Measurements from ENCODE around the gene SRCIN1. TPM values are rescaled to one million over a fixed set of nuclear protein-coding genes. Genes with fewer than 3 reads are reported as not detected.
A peak's percentile ranks its signal among the peaks of the same experiment; 100 is the strongest.

The SRCIN1 gene
- total RNA-seq, 1 donor from 2014 or later, result 1.4 TPM

DNA sequence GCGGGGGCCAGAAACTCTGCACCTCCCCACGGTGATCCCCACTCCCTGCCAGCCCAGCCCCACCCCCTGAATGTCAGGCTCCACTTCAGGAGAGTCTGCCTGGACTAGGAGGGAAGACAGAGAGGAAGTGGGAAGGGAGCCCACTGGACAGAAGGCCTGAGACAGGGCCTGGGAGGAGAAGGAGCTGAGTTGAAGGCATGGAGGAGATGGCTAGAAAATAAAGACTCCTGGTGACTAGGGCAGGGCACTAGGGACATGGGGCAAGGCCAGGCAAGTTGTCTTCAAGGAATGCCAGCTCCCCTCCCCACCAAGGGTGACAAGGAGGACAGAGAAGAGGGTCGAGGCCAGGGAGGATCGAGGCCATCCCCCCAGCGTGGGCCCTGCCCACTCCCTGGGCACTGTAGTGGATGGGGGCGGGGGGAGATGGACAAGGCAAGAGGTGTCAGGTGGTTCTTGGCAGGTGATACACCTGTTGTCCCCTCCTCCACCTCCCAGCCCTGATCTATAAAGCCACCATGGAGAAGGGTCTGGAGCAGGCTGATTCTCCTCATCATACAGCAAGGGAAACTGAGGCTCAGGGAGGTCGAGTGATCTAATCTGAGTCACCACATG is 19.7 kb downstream of the SRCIN1 start:
- no peak for ATAC-seq
- peak; percentile 25 for DNase-seq (ENCODE audit: missing footprints)
- intact Hi-C loops (cut with DNase I), result loop anchor here (2.0 kb wide), 1 partner anchor 21 kb away; no protein-coding TSS in a partner anchor

DNA sequence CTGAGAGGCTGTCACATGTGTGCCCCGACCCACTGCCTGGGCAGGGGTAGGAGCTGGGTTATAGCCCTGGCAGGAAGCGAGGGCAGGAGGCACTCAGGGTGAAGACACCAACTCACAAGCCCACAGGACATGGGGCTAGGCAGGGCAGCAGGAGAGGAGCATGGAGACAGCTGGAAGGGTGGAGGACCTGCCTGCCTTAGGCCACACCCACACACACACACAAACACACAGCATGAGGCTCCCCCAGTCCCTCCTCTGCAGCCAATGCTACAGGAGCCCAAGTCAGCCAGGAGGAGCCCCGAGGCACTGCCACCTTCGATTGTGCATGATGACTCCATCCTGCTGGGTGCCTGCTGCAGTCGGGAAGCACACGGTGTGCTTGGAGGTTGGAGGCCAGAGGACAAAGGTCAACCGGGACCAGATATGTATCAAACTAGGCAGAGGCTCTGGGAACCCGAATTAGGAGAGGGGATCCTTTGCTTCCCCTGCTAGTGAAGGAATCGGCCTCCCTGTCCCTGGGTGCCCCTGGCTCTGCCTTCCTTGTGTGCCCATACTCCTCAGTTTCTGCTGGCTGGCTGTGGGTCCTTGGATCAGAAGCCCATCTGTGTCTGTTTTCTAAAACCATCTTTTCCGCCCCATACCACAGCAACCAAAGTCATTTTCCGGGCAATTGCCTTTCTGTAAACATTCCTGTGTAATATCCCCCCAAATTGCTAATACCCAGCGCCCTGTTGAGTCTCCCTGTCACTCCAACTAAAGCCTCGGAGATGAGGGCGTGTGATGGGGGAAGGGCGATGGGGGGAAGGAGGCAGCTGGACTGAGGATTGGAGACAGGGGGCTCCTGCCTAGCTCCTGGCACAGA is 20.5 kb downstream of the SRCIN1 start:
- DNase-seq (ENCODE audit: missing footprints), result peak; percentile 9
- intact Hi-C loops (cut with DNase I), result loop anchor here (2.0 kb wide), 1 partner anchor 22 kb away; no protein-coding TSS in a partner anchor
- ATAC-seq, result no peak

DNA sequence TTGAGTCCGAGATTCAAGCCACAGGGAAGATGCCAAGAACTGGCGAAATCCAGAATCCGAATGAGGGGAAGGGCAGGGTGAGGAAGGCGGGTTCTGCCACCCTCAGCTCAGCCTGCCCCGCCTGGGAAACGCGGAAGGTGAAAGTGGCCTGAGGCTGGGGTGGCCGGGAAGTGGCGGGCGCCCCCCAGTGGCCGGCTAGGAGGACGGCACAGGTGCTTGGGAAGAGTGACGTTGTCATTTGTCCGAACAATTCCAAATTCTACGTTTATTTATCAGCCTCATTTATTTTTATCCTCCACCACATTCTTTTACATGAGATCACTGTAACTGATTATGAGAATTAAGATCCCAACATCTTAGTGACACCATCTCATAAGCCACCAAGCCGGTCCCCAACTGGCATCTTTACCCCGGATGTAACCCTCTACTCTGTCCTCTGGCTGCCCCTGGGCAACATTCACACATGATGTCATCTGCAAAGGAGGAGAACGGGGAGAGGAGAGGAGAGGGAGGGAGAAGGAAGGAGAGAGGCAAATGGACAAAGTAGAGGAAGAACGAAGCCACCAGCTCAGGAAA is 21.3 kb downstream of the SRCIN1 start:
- intact Hi-C loops (cut with DNase I), result loop anchor here (1.0 to 2.0 kb wide), 2 partner anchors 22 to 26 kb away; no protein-coding TSS in a partner anchor
- peak; percentile 79 for ATAC-seq
- DNase-seq (ENCODE audit: missing footprints), result peak; percentile 83

DNA sequence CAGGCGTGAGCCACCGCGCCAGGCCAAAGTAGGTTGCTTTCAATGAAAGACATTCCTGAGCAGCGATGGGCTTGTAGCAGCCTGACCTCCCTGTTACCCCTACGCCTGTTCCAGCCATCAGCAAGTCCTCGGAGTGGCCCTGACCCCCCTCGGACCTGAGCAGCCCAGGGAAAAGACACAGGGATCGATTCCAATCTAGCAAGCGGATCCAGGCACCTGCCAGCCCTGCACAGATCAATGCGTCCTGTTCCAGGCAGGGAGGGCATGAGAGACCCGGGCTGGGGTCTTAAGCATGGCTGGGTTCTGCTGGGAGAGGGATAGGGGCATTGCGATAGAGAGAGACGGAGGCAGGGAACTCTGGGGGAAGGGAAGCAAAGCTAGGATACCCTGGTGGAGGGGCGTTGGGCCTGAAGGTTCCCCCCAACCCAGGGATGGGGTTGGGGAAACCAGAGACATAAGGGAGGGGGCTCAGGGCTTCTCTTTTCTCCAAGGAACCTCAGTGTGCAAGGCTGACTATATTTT is 21.9 kb downstream of the SRCIN1 start:
- ATAC-seq, result no peak
- intact Hi-C loops (cut with DNase I), result loop anchor here (1.0 to 2.0 kb wide), 2 partner anchors 23 to 26 kb away; no protein-coding TSS in a partner anchor
- DNase-seq (ENCODE audit: missing footprints), result peak; percentile 25

DNA sequence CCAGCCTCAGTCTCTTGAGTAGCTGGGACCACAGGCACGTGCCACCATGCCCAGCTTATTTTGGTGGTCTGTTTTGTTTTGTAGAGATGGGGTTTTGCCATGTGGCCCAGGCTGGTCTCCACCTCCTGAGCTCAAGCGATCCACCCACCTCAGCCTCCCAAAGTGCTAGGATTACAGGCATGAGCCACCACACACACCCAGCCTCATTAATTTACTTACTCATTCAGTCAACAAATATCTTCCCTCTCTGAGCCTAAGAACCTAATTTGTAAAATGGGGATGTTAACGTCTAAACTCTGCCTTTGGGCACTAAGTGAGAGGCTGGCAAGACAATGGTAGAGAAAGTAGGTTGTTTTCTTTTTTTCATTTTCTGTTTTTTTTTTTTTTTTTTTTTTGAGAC is 22.6 kb downstream of the SRCIN1 start:
- ATAC-seq (no peak), DNase-seq (ENCODE audit: missing footprints) (peak; percentile 21)
- intact Hi-C loops (cut with DNase I), result no loop called here

- ATAC-seq (no peak), DNase-seq (ENCODE audit: missing footprints) (no peak)
- intact Hi-C loops (cut with DNase I), result no loop called here
These were observed 23.7 kb downstream of the SRCIN1 start for GRCh38 chr17:38582069-38582468.

DNA sequence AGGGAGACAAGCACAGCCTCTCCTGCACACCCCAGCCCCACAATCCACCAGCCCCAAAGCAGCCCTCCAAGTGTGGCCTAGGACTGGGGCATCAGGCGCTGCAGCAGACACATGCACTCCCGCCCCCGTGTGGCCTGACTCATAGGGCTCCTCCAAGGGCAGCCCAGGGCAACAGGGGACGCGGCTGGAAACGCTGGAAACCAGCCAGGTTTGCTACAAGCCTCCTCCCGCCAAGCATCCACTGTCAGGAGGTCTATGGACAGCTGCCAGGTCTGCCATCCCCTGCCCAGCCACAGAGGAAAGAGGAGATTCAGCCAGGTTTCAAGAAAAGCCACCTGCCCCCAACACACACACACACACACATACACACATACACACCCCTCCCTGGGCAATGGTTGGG is 25.8 kb downstream of the SRCIN1 start:
- intact Hi-C loops (cut with DNase I), result no loop called here
- DNase-seq (ENCODE audit: missing footprints) (peak; percentile 46), ATAC-seq (no peak)

- ATAC-seq (no peak), DNase-seq (ENCODE audit: missing footprints) (peak; percentile 53)
- intact Hi-C loops (cut with DNase I), result no loop called here
These were observed 26.7 kb downstream of the SRCIN1 start for GRCh38 chr17:38579083-38579480.

DNA sequence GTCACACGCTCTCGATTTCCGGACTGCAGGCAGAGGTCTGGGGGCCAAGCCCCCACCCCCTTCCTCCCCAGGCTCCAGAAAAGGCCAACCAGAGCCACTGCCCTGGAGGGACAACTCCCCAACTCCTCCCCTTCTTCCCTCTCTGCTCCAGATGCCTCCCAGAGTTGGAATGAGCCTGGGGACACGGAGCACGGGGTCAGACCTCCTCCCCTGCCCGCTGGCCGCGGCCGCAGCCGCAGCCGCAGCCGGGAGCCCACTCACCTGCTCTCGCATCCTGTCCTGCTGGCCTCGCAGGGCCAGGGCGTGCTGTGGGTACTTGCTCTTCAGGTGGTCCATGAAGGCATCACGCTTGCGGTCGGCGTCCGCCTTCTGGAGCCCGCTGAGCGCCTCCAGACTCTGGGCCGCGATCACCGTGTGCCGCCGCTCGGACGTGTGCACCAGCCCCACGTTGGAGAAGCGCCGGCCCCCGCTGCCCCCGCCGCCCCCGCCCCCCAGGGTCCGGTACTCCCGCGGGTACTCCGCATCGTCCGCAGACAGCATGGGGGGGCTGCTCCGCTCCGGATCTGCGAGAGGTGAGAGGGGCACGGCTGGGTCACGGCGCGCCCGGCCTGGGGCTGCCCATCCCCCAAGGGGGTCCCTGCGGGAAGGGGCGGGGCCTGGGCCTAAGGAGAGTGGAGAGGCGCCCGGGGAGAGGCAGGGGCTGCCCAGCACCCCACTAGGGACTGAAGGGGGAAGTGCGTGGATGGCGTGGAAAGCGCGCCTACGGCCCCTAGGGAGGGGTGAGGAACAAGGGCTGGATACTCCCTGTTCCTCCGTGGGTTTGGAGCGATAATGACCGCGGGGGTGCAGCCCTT is 27.3 kb downstream of the SRCIN1 start:
- ATAC-seq (no peak), DNase-seq (ENCODE audit: missing footprints) (peak; percentile 43)
- intact Hi-C loops (cut with DNase I), result no loop called here

DNA sequence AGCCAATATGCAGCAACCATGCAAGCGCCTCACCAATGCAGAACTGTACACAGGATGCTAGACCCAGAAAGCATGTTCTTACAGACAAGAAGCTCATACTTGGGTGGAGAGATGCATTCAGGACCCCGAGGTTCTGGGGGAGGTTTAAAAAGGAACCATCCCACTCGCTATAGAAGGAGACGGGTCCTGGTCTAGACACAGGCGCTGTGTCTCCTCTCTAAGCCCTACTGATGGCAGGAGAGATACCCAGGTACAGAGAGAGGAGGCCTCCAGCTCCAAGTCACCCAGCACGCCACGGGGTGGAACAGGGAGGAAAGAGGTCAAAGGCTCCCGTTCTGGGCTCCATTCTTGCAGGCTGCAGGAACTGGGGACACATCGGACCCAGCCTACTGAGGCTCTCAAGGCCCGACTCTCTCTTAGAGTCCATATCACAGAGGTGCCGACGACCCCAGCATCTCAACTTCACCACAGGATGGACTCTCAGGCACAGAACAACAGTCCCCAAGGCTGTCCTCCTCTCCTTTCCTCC is 28.0 kb downstream of the SRCIN1 start:
- ATAC-seq, result no peak
- peak; percentile 37 for DNase-seq (ENCODE audit: missing footprints)
- intact Hi-C loops (cut with DNase I), result no loop called here

GRCh38 chr17:38577244-38577643 is 28.5 kb downstream of the SRCIN1 start:
- intact Hi-C loops (cut with DNase I), result no loop called here
- ATAC-seq (no peak), DNase-seq (ENCODE audit: missing footprints) (peak; percentile 1)

GRCh38 chr17:38575781-38576180 is 30.0 kb downstream of the SRCIN1 start:
- no peak for ATAC-seq
- DNase-seq (ENCODE audit: missing footprints), result peak; percentile 17
- intact Hi-C loops (cut with DNase I), result no loop called here

DNA sequence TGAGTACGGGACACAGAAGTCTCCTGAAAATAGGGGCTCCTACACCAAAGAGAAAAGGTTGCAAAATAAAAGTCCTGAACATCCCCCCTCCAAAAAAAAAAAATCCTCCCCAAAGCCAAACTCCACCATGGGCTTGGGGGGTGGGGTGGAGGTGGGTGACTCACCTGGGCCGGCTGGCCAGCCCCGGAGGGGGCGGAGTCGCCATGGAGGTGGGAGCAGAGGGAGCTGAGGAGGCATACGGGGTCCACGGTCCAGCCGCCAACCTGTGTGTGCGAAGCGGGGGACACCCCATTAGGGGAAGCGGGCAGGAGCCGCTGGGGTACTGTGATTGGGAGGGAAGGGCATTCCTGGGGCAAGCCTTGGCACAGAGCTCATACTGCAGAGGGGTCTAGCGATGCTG is 31.0 kb downstream of the SRCIN1 start:
- ATAC-seq (no peak), DNase-seq (ENCODE audit: missing footprints) (peak; percentile 37)
- intact Hi-C loops (cut with DNase I), result no loop called here

DNA sequence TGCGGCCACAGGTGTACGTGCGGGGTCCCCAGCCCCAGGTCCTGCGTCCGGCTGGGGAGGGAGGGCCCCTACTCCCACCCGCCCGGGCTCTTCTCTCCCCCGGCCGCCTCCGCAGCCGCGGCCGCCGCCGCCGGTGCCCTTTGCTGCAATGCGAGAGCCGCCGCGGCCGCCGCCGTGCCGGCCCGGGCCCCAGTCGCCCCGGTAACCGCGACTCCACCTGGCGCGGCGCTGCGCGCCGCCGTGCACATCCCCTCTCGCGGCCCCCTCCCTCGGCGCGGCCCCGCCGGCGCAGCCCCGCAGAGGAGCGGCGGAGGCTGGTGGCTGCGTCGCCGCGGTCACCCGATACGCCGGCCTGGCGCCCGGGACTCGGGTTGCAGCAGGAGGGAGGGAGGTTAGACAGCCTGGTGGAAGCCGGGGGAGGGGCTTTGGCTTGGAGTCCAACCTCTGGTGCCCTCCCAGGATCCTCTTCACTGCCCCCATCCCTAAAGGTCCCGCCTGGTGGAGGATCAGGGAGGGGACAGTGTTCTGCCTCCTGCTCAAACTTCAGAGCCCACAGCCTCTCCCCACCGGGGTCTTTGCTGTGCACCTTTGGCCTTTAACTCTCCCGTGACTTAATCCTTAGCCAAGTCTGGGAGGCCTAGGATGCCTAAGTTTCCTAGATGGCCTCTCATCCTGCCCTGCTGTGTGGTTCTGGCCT is 32.9 kb downstream of the SRCIN1 start:
- peak; percentile 40 for DNase-seq (ENCODE audit: missing footprints)
- no peak for ATAC-seq
- intact Hi-C loops (cut with DNase I), result no loop called here

- no peak for ATAC-seq
- peak; percentile 30 for DNase-seq (ENCODE audit: missing footprints)
- intact Hi-C loops (cut with DNase I), result no loop called here
These were observed 33.7 kb downstream of the SRCIN1 start for GRCh38 chr17:38571833-38572668.

DNA sequence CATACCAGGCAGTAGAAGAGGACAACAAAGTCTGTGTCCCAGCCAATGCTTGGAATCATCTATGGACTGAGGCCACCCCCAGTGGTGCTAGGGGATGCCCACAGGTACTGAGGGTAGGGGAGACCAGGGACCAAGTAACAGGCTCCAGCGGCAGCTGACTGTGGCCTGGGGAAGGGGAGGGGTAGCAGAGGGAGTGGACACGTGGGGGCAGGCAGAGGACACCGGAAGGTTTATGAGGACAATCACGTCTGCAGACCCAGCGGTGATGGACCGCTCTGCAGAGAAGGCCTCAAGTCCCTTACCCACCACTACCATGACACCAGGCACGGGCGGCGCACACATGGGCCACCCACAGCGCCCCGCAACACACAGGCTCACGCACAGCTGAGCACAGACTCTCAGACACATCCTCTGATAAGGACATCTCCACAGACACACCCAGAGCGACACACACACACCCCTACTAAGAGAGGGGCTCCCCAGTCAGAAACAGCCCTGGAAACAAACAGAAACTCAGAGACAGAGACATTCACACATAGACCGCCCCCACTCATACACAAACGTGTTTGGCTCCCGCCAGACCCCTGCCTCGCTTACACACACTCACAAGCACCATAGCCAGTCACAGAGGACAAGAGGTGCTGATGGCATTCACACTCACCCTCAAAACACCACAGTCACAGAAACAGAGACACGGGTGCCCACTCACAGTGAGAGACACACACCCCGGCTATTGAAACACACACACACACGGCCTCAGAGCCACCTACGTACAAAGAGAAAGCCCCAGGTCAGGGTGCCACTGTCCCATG is 35.8 kb downstream of the SRCIN1 start:
- ATAC-seq (no peak), DNase-seq (ENCODE audit: missing footprints) (no peak)
- intact Hi-C loops (cut with DNase I), result no loop called here

All from Right ventricle myocardium inferior (tissue), 1 donor.